Trophoblast cell (in vitro differentiated cells and primary cell): ENCODE data around the gene WDR11.
A peak's percentile ranks its signal among the peaks of the same experiment; 100 is the strongest.

Experiments used
- DNase-seq, 2 donors: peaks; one replicate each; pipeline ENCODE4 v3.0.0-alpha.2; 2016
- H2AFZ ChIP-seq: 2 replicates; pipeline ENCODE4 v1.6.1; 2013; ENCODE audit warnings: low read length, moderate library complexity, mild to moderate bottlenecking; ENCODE audit not compliant: insufficient read depth, poor library complexity
- H2AK5ac ChIP-seq: 2 replicates; pipeline ENCODE4 v1.6.1; 2013; ENCODE audit warnings: mild to moderate bottlenecking, low read length
- H2BK120ac ChIP-seq: 2 replicates; pipeline ENCODE4 v1.6.1; 2013; ENCODE audit warnings: low read length, mild to moderate bottlenecking, moderate library complexity; ENCODE audit not compliant: insufficient read depth, poor library complexity
- H2BK12ac ChIP-seq: 2 replicates; pipeline ENCODE4 v1.6.1; 2013; ENCODE audit warnings: mild to moderate bottlenecking, low read length, moderate library complexity
- H2BK5ac ChIP-seq: 2 replicates; pipeline ENCODE4 v1.6.1; 2013; ENCODE audit warnings: low read length, low read depth, moderate library complexity, mild to moderate bottlenecking; ENCODE audit not compliant: poor library complexity
- H3K14ac ChIP-seq: 2 replicates; pipeline ENCODE4 v1.6.1; 2013; ENCODE audit warnings: mild to moderate bottlenecking, low read length
- H3K18ac ChIP-seq: 2 replicates; pipeline ENCODE4 v1.6.1; 2013; ENCODE audit warnings: mild to moderate bottlenecking, low read length
- H3K23ac ChIP-seq: 2 replicates; pipeline ENCODE4 v1.6.1; 2013; ENCODE audit warnings: low read length
- H3K27ac ChIP-seq: 2 replicates; pipeline ENCODE4 v1.5.1; 2013; ENCODE audit warnings: low read depth, mild to moderate bottlenecking, inconsistent platforms, low read length, moderate library complexity
- H3K27me3 ChIP-seq: 2 replicates; pipeline ENCODE4 v1.6.1; 2013; ENCODE audit warnings: inconsistent platforms, mild to moderate bottlenecking, low read length, moderate library complexity; ENCODE audit not compliant: insufficient read depth
- H3K36me3 ChIP-seq, 2 experiments: 1 replicate in 1 of 2; 2 replicates in 1 of 2; pipeline ENCODE4 v1.6.1; 2013; ENCODE audit warnings: low read length in 2 of 2, mild to moderate bottlenecking in 2 of 2, moderate library complexity in 1 of 2; ENCODE audit not compliant: insufficient read depth in 2 of 2, control insufficient read depth in 1 of 2
- H3K4ac ChIP-seq: 2 replicates; pipeline ENCODE4 v1.6.1; 2013; ENCODE audit warnings: low read depth, mild to moderate bottlenecking, low read length, moderate library complexity
- H3K4me1 ChIP-seq, 2 experiments: 1 replicate in 1 of 2; 2 replicates in 1 of 2; pipeline ENCODE4 v1.6.1; 2013; ENCODE audit warnings: low read length in 2 of 2, mild to moderate bottlenecking in 2 of 2, moderate library complexity in 1 of 2; ENCODE audit not compliant: insufficient read depth in 2 of 2, control insufficient read depth in 1 of 2
- H3K4me2 ChIP-seq: 2 replicates; pipeline ENCODE4 v1.6.1; 2013; ENCODE audit warnings: inconsistent platforms, mild to moderate bottlenecking, low read length, moderate library complexity
- H3K4me3 ChIP-seq: 2 replicates; pipeline ENCODE4 v1.5.1; 2013; ENCODE audit warnings: mild to moderate bottlenecking, low read depth, low read length, inconsistent platforms
- H3K79me1 ChIP-seq: one replicate; pipeline ENCODE4 v1.6.1; 2013; ENCODE audit warnings: low read length
- H3K79me2 ChIP-seq: 2 replicates; pipeline ENCODE4 v1.6.1; 2013; ENCODE audit warnings: low read length, mild to moderate bottlenecking; ENCODE audit not compliant: control insufficient read depth, insufficient read depth, poor library complexity
- H3K9ac ChIP-seq: 2 replicates; pipeline ENCODE4 v1.6.1; 2013; ENCODE audit warnings: mild to moderate bottlenecking, low read length
- H3K9me3 ChIP-seq: 2 replicates; pipeline ENCODE4 v1.6.1; 2013; ENCODE audit warnings: low read depth, mild to moderate bottlenecking, control low read depth, inconsistent platforms, low read length; ENCODE audit not compliant: insufficient read depth
- H4K12ac ChIP-seq: 2 replicates; pipeline ENCODE4 v1.6.1; 2013; ENCODE audit warnings: low read depth, mild to moderate bottlenecking, low read length, moderate library complexity
- H4K8ac ChIP-seq: 2 replicates; pipeline ENCODE4 v1.6.1; 2013; ENCODE audit warnings: low read depth, mild to moderate bottlenecking, low read length, moderate library complexity
- H4K91ac ChIP-seq: one replicate; pipeline ENCODE4 v1.6.1; 2013; ENCODE audit warnings: low read depth, mild to moderate bottlenecking, low read length, moderate library complexity
- WGBS: extraction: QIAGEN DNeasy Blood & Tissue Kit; methylation state at CpG from one replicate; pipeline ENCODE4 v1.1.7; 2013; ENCODE audit warnings: missing lambda C conversion rate; ENCODE audit not compliant: insufficient read length, insufficient coverage; ENCODE audit errors: extremely low coverage; 5-methylcytosine and 5-hydroxymethylcytosine counted together

WDR11 gene

GRCh38 chr10:120953897-120954296 is 102.7 kb downstream of the WDR11 start:
- H3K18ac ChIP-seq: no peak overlapping the region
- H2AFZ ChIP-seq: no peak overlapping the region
- H3K9ac ChIP-seq: no peak overlapping the region
- no peaks in the 10 kb centered on the region for H3K27me3 ChIP-seq
- H3K4me1 ChIP-seq: peaks cover 11 to 13% of the 10 kb centered on the region in 2 experiments
- no peak overlapping the region for H3K4me2 ChIP-seq
- H3K36me3 ChIP-seq: no peaks in the 10 kb centered on the region
- H3K4me3 ChIP-seq: no peak overlapping the region
- no peak overlapping the region for H4K12ac ChIP-seq
- peak overlapping the region; percentile 16 for H2BK12ac ChIP-seq
- no peak overlapping the region for H3K14ac ChIP-seq
- H3K23ac ChIP-seq: no peak overlapping the region
- no peak overlapping the region for H4K8ac ChIP-seq
- no peak overlapping the region for H2BK5ac ChIP-seq
- H4K91ac ChIP-seq: no peak overlapping the region
- H3K79me1 ChIP-seq: peaks cover 11% of the 10 kb centered on the region
- no CpG with 5 or more reads among the region's 1 CpG for WGBS
- H2AK5ac ChIP-seq: no peak overlapping the region
- no peak overlapping the region for H3K27ac ChIP-seq
- H3K4ac ChIP-seq: no peak overlapping the region
- H3K79me2 ChIP-seq: no peaks in the 10 kb centered on the region
- H2BK120ac ChIP-seq: no peak overlapping the region
- DNase-seq: no peak
- H3K9me3 ChIP-seq: peaks cover 4% of the 10 kb centered on the region
